HUES6 (cell line): ENCODE data around the gene SCYGR8.

ENCODE experiments used
- H3K27ac ChIP-seq: 2 replicates; pipeline ENCODE4 v1.7.0; 2013; ENCODE audit warnings: low read depth, mild to moderate bottlenecking, low read length, inconsistent platforms
- H3K27me3 ChIP-seq: 2 replicates; pipeline ENCODE4 v1.6.1; 2013; ENCODE audit warnings: low read length; ENCODE audit not compliant: control insufficient read depth, insufficient read depth
- H3K36me3 ChIP-seq: 2 replicates; pipeline ENCODE4 v1.6.1; 2013; ENCODE audit warnings: low read length; ENCODE audit not compliant: control insufficient read depth, insufficient read depth
- H3K4me1 ChIP-seq: 2 replicates; pipeline ENCODE4 v1.6.1; 2013; ENCODE audit warnings: low read length; ENCODE audit not compliant: control insufficient read depth, insufficient read depth
- H3K4me3 ChIP-seq: 2 replicates; pipeline ENCODE4 v1.5.1; 2013; ENCODE audit warnings: low read depth, low read length
- H3K9ac ChIP-seq: one replicate; pipeline ENCODE4 v1.6.1; 2013; ENCODE audit warnings: mild to moderate bottlenecking, low read length
- H3K9me3 ChIP-seq: 2 replicates; pipeline ENCODE4 v1.6.1; 2013; ENCODE audit warnings: low read depth, low read length; ENCODE audit not compliant: control insufficient read depth, insufficient read depth

The SCYGR8 gene

GRCh38 chr2:227765788-227766372, 20.2 kb downstream of the SCYGR8 start:
- H3K4me1 ChIP-seq, result no peaks in the 10 kb centered on the region
- H3K27me3 ChIP-seq, result no peaks in the 10 kb centered on the region
- no peak overlapping the region for H3K27ac ChIP-seq
- H3K9ac ChIP-seq, result no peak overlapping the region
- no peaks in the 10 kb centered on the region for H3K9me3 ChIP-seq
- H3K4me3 ChIP-seq, result no peak overlapping the region
- no peaks in the 10 kb centered on the region for H3K36me3 ChIP-seq

GRCh38 chr2:227766373-227766883, 20.7 kb downstream of the SCYGR8 start:
- Histone ChIP-seq H3K9me3 (no peaks in the 10 kb centered on the region), H3K27ac (no peak overlapping the region), H3K9ac (no peak overlapping the region), H3K4me1 (no peaks in the 10 kb centered on the region), H3K27me3 (no peaks in the 10 kb centered on the region), H3K4me3 (no peak overlapping the region), H3K36me3 (no peaks in the 10 kb centered on the region)

GRCh38 chr2:227767830-227768229, 22.1 kb downstream of the SCYGR8 start:
- H3K27ac ChIP-seq, result no peak overlapping the region
- H3K4me3 ChIP-seq, result no peak overlapping the region
- no peaks in the 10 kb centered on the region for H3K27me3 ChIP-seq
- H3K36me3 ChIP-seq, result no peaks in the 10 kb centered on the region
- peaks cover 7% of the 10 kb centered on the region for H3K4me1 ChIP-seq
- no peak overlapping the region for H3K9ac ChIP-seq
- no peaks in the 10 kb centered on the region for H3K9me3 ChIP-seq

GRCh38 chr2:227772197-227772661, 26.5 kb downstream of the SCYGR8 start:
- Histone ChIP-seq H3K4me3 (no peak overlapping the region), H3K27me3 (no peaks in the 10 kb centered on the region), H3K9me3 (no peaks in the 10 kb centered on the region), H3K36me3 (no peaks in the 10 kb centered on the region), H3K9ac (no peak overlapping the region), H3K4me1 (peaks cover 18% of the 10 kb centered on the region), H3K27ac (no peak overlapping the region)

- no peak overlapping the region for H3K9ac ChIP-seq
- H3K9me3 ChIP-seq, result no peaks in the 10 kb centered on the region
- no peak overlapping the region for H3K4me3 ChIP-seq
- H3K27ac ChIP-seq, result no peak overlapping the region; the same call in 1 of the 2 replicates
- H3K36me3 ChIP-seq, result no peaks in the 10 kb centered on the region
- H3K27me3 ChIP-seq, result no peaks in the 10 kb centered on the region
- H3K4me1 ChIP-seq, result peaks cover 18% of the 10 kb centered on the region
Measured at GRCh38 chr2:227772932-227773331, 27.2 kb downstream of the SCYGR8 start.

- no peak overlapping the region for H3K27ac ChIP-seq
- no peaks in the 10 kb centered on the region for H3K27me3 ChIP-seq
- peaks cover 18% of the 10 kb centered on the region for H3K4me1 ChIP-seq
- H3K4me3 ChIP-seq, result no peak overlapping the region
- H3K36me3 ChIP-seq, result no peaks in the 10 kb centered on the region
- no peaks in the 10 kb centered on the region for H3K9me3 ChIP-seq
- H3K9ac ChIP-seq, result no peak overlapping the region
Measured at GRCh38 chr2:227774011-227774624, 28.4 kb downstream of the SCYGR8 start.

- Histone ChIP-seq H3K27me3 (no peaks in the 10 kb centered on the region), H3K4me1 (peaks cover 18% of the 10 kb centered on the region), H3K9me3 (no peaks in the 10 kb centered on the region), H3K4me3 (no peak overlapping the region), H3K27ac (no peak overlapping the region), H3K36me3 (no peaks in the 10 kb centered on the region), H3K9ac (no peak overlapping the region)
Measured at GRCh38 chr2:227774895-227775842, 29.5 kb downstream of the SCYGR8 start.

GRCh38 chr2:227780981-227781615, 35.4 kb downstream of the SCYGR8 start:
- H3K36me3 ChIP-seq, result no peaks in the 10 kb centered on the region

GRCh38 chr2:227781841-227782240, 36.1 kb downstream of the SCYGR8 start:
- H3K9ac ChIP-seq, result no peak overlapping the region
- H3K4me3 ChIP-seq, result no peak overlapping the region

More at GRCh38 chr2:227780981-227781615, 35.4 kb downstream of the SCYGR8 start:
- H3K9ac ChIP-seq, result no peak overlapping the region
- H3K4me1 ChIP-seq, result no peaks in the 10 kb centered on the region
- H3K27ac ChIP-seq, result no peak overlapping the region
- no peaks in the 10 kb centered on the region for H3K9me3 ChIP-seq
- H3K27me3 ChIP-seq, result no peaks in the 10 kb centered on the region
- no peak overlapping the region for H3K4me3 ChIP-seq

GRCh38 chr2:227782804-227783203, 37.1 kb downstream of the SCYGR8 start:
- Histone ChIP-seq H3K27me3 (no peaks in the 10 kb centered on the region), H3K27ac (no peak overlapping the region), H3K4me1 (no peaks in the 10 kb centered on the region), H3K9me3 (no peaks in the 10 kb centered on the region), H3K4me3 (no peak overlapping the region), H3K9ac (no peak overlapping the region), H3K36me3 (no peaks in the 10 kb centered on the region)

More at GRCh38 chr2:227781841-227782240, 36.1 kb downstream of the SCYGR8 start:
- Histone ChIP-seq H3K4me1 (no peaks in the 10 kb centered on the region), H3K27ac (no peak overlapping the region), H3K27me3 (no peaks in the 10 kb centered on the region), H3K9me3 (no peaks in the 10 kb centered on the region), H3K36me3 (no peaks in the 10 kb centered on the region)
